Glutamatergic neuron (in vitro differentiated cells): ENCODE results near the gene PPP5C. TPM values are rescaled to one million over a fixed set of nuclear protein-coding genes. Genes with fewer than 3 reads are reported as not detected.

Experiments
- DNase-seq: peaks from one replicate; pipeline ENCODE4 v3.0.0; 2022
- H3K27ac Mint-ChIP-seq: one replicate; pipeline ENCODE4 v1.8.0; 2020; ENCODE audit warnings: mild to moderate bottlenecking, mixed read lengths, inconsistent platforms; ENCODE audit not compliant: unreplicated experiment
- H3K27me3 Mint-ChIP-seq: one replicate; pipeline ENCODE4 v1.8.0; 2020; ENCODE audit warnings: mild to moderate bottlenecking, moderate library complexity, mixed read lengths, inconsistent platforms; ENCODE audit not compliant: unreplicated experiment
- H3K36me3 Mint-ChIP-seq: one replicate; pipeline ENCODE4 v1.8.0; 2020; ENCODE audit warnings: mild to moderate bottlenecking, mixed read lengths, inconsistent platforms; ENCODE audit not compliant: unreplicated experiment
- H3K4me1 Mint-ChIP-seq: one replicate; pipeline ENCODE4 v1.8.0; 2020; ENCODE audit warnings: mild to moderate bottlenecking, low read depth, mixed read lengths, inconsistent platforms; ENCODE audit not compliant: unreplicated experiment
- H3K4me3 Mint-ChIP-seq: one replicate; pipeline ENCODE4 v1.8.0; 2020; ENCODE audit warnings: mild to moderate bottlenecking, mixed read lengths, inconsistent platforms; ENCODE audit not compliant: unreplicated experiment
- H3K9me3 Mint-ChIP-seq: one replicate; pipeline ENCODE4 v1.8.0; 2020; ENCODE audit warnings: mild to moderate bottlenecking, moderate library complexity, mixed read lengths, inconsistent platforms; ENCODE audit not compliant: unreplicated experiment
- total RNA-seq: library from RNA; stranded (reverse); fragmentation: NEBNext Ultra II Directional; extraction: Animal tissue kit (Norgen Biotek cat#: 25700); gene quantifications from one replicate; pipeline ENCODE4 v1.2.1, GENCODE V29; 2021; ENCODE audit not compliant: unreplicated experiment
- TF ChIP-seq, protein P1 (sequence below): fragments of 200-600 bp; sonication (generic); IDR thresholded peaks from one replicate; pipeline ENCODE4 v1.5.0; 2021; ENCODE audit not compliant: partially characterized antibody, unreplicated experiment

Gene PPP5C
- total RNA-seq, 1 donor from 2014 or later = 85.8 TPM

DNA sequence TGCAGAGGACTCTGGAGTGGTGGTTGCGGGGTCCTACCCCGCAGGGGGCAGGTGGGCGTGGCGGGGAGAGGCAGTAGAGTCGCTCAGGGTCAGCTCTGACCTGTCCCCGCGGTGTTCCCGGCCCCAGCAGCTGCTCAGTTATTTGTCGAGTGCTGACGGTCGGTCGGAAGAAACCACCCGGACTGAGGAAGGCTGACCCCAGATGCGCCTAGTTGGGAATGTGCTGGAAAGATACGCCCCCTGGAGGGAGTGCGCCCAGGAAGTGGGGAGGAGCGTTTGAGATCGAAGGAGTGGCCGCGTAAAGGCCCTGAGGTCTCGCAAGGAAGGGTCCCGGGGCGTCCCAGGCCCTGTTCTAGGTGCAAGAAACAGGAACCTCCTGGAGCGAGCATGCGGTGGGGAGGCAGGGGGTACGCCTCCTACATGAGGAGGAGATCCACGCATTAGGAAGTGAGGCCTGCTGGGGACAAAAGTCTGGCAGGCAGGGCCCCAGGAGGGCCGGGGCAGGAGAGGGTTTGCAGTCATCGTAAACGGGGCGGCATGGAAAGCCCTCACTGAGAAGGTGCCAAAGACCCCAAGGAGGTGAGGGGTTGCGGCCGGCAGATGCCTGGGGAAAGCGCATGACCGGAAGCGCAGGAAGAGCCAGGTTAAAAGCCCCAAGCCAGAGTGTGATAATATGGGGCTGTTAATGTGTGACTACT lies 57.3 kb downstream of the PPP5C start:
- Mint-ChIP-seq H3K27ac (peak overlapping the region; percentile 82), H3K4me3 (peak overlapping the region; percentile 83), H3K9me3 (peaks cover 4% of the 10 kb centered on the region), H3K36me3 (no peaks in the 10 kb centered on the region), H3K27me3 (peaks cover 5% of the 10 kb centered on the region), H3K4me1 (peaks cover 23% of the 10 kb centered on the region)
- TF ChIP-seq, protein P1, sequence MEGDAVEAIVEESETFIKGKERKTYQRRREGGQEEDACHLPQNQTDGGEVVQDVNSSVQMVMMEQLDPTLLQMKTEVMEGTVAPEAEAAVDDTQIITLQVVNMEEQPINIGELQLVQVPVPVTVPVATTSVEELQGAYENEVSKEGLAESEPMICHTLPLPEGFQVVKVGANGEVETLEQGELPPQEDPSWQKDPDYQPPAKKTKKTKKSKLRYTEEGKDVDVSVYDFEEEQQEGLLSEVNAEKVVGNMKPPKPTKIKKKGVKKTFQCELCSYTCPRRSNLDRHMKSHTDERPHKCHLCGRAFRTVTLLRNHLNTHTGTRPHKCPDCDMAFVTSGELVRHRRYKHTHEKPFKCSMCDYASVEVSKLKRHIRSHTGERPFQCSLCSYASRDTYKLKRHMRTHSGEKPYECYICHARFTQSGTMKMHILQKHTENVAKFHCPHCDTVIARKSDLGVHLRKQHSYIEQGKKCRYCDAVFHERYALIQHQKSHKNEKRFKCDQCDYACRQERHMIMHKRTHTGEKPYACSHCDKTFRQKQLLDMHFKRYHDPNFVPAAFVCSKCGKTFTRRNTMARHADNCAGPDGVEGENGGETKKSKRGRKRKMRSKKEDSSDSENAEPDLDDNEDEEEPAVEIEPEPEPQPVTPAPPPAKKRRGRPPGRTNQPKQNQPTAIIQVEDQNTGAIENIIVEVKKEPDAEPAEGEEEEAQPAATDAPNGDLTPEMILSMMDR = no peak
- no peak for DNase-seq

DNA sequence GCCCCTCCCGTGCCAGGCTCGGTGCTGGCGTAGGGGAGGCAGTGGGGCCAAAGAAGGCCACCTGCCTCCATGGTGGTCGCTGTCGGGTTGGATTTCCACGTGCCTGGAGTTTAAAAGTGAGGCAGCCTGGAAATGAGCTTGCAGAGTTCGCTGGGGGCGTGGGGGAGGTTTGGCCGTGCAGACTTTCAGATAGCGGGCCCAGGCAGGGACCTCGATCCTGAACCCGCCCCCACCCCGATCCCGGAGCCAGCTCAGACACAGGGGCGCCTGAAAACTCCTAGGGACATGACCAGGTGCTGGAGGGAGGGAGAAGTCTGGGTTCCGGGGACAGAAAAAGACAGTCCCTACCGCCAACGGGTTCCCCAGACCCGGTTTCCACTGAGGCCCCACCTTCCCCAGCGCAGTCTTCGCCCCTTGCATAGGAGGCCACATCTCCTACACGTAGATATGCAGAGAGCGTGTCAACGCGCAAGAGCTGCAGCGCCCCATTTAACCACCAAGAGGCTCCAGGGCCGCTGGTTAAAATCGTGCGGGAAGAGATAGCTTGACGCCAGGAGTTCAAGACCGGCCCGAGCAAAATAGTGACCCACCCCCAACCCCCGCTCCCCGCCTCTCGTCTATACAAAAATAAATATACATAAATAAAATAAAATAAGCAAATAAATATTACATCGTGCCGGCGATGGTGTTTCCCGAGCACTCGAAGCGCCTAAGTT lies 58.0 kb downstream of the PPP5C start:
- DNase-seq = peak; percentile 38
- no peak overlapping the region for H3K27ac Mint-ChIP-seq
- TF ChIP-seq, protein P1 = peak; percentile 20
- no peaks in the 10 kb centered on the region for H3K36me3 Mint-ChIP-seq
- H3K9me3 Mint-ChIP-seq = peaks cover 4% of the 10 kb centered on the region
- H3K4me1 Mint-ChIP-seq = peaks cover 23% of the 10 kb centered on the region
- H3K27me3 Mint-ChIP-seq = peaks cover 5% of the 10 kb centered on the region
- no peak overlapping the region for H3K4me3 Mint-ChIP-seq

DNA sequence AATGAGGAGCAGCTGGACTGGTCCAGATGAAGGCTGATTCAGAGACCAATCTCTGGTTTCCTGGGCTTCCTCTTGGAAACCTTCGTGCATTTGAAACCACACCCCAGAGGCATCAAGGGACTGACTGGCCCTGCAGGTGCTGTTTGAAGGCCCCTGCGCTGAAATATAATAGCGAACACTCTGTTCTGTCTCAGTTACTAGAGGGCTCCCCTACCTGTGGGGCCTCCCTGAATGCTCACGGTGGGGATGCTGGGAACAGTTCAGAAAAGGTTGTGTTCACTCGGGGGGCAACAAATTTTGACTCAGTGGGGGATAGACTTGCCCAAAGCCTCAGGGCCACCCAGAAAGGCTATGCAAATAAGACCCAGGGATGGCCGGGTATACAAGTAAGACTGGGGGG lies 60.1 kb downstream of the PPP5C start:
- no peak for DNase-seq
- peaks cover 5% of the 10 kb centered on the region for H3K27me3 Mint-ChIP-seq
- H3K36me3 Mint-ChIP-seq = no peaks in the 10 kb centered on the region
- H3K9me3 Mint-ChIP-seq = peaks cover 2% of the 10 kb centered on the region
- no peak overlapping the region for H3K27ac Mint-ChIP-seq
- peaks cover 23% of the 10 kb centered on the region for H3K4me1 Mint-ChIP-seq
- TF ChIP-seq, protein P1 = no peak
- H3K4me3 Mint-ChIP-seq = no peak overlapping the region

DNA sequence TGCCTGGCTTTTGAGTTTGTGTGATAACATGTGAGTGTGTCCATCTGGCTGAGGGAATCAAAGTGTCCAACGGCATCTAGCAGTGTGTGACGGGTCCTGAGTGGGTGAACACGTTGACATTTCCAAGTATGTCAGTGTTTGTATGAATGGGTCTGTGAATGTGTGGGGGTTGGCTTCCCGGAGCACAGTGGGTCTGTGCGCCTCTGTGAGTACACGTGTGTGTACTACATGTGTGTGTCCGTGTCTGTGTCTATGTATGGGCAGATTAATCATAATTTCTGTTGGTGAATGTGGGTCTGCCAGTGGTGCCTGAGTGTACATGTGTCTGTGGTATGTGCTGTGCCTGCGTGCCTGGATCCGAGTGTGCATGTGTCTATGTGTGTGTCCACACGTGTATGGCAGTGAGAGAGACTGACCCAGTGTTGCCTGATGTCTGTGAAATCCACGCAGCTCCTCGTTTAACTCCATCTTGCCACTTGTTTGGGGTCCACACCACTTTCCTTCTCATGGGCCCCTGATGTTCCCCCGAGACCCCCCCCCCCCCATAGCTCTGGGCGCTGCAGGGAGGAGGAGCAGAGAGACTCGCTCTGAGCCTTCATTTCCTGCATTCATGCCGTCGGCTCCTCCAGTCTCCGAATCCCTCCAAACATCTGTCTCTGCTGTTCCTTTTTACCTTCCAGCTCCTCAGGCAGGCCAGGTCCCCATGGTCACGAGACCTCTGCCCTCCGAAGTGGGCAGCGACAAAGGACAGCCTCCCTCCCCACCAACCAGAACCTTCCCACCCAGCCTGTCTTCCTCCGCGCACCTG lies 61.2 kb downstream of the PPP5C start:
- Mint-ChIP-seq H3K27ac (peak overlapping the region; percentile 90), H3K4me3 (peak overlapping the region; percentile 75), H3K27me3 (peaks cover 10% of the 10 kb centered on the region), H3K4me1 (peaks cover 23% of the 10 kb centered on the region), H3K9me3 (peaks cover 2% of the 10 kb centered on the region), H3K36me3 (no peaks in the 10 kb centered on the region)
- TF ChIP-seq, protein P1 = no peak
- DNase-seq = no peak
